Measurements from ENCODE around the gene CACNG1. TPM values are rescaled to one million over a fixed set of nuclear protein-coding genes. Genes with fewer than 3 reads are reported as not detected.

Gene CACNG1
- polyA plus RNA-seq, 1 donor (not counting 4 experiments of a cell fraction or from before 2014, with no cell fraction given), result not detected

GRCh38 chr17:67059372-67059771, 15.0 kb downstream of the CACNG1 start:
- no peak overlapping the region for H3K4me3 ChIP-seq (ENCODE audit: control insufficient read depth in 2 of 3, extremely low read depth in 1 of 3, insufficient read depth in 2 of 3, low read depth in 1 of 3, low read length in 3 of 3)
- dilution Hi-C loops (cut with MboI; ENCODE audit: extremely low pct_ligation_motif_present, low sequenced_read_pairs), result no loop called here
- TF ChIP-seq CTCF (optimal IDR thresholded peaks at IDR 0.05 in 1 of 3, IDR thresholded peaks at IDR 0.05 in 1 of 3, conservative IDR thresholded peaks at IDR 0.05 in 1 of 3; ENCODE audit: extremely low read depth in 1 of 3, insufficient read depth in 2 of 3, low read length in 3 of 3) (no peak), EZH2 (IDR thresholded peaks at IDR 0.05; ENCODE audit: low read length) (no peak)
- H3K27me3 ChIP-seq (ENCODE audit: control insufficient read depth, extremely low read depth, insufficient read depth, low read length), result no peaks in the 10 kb centered on the region
- H3K4me2 ChIP-seq (ENCODE audit: control insufficient read depth, extremely low read depth, insufficient read depth, low read depth, low read length), result no peak overlapping the region
- no peak overlapping the region for H3K9ac ChIP-seq (ENCODE audit: control insufficient read depth, extremely low read depth, insufficient read depth, low read length)
- H3K36me3 ChIP-seq (ENCODE audit: control insufficient read depth in 2 of 2, extremely low read depth in 1 of 2, insufficient read depth in 2 of 2, low read length in 2 of 2), result no peaks in the 10 kb centered on the region
- no peak overlapping the region for H3K27ac ChIP-seq (ENCODE audit: control insufficient read depth, insufficient read depth, low read length)
- H3K9me3 ChIP-seq (ENCODE audit: control insufficient read depth, low read depth, low read length), result no peaks in the 10 kb centered on the region
- H3K79me2 ChIP-seq (ENCODE audit: control insufficient read depth, insufficient read depth, low read length), result no peaks in the 10 kb centered on the region
- no peaks in the 10 kb centered on the region for H4K20me1 ChIP-seq (ENCODE audit: control insufficient read depth, extremely low read depth, insufficient read depth, low read length)
- no peak for FAIRE-seq
- no peaks in the 10 kb centered on the region for H3K4me1 ChIP-seq (ENCODE audit: control insufficient read depth, extremely low read depth, insufficient read depth, low read length)
- DNase-seq (ENCODE audit: low read depth, low spot score), result no peak
- no peaks in the 10 kb centered on the region for H3K9me1 ChIP-seq (ENCODE audit: control insufficient read depth, extremely low read depth, insufficient read depth, low read length)
- H2AFZ ChIP-seq (ENCODE audit: control insufficient read depth, low read length), result no peak overlapping the region

GRCh38 chr17:67063141-67063540, 18.8 kb downstream of the CACNG1 start:
- H3K36me3 ChIP-seq (ENCODE audit: control insufficient read depth in 2 of 2, extremely low read depth in 1 of 2, insufficient read depth in 2 of 2, low read length in 2 of 2), result no peaks in the 10 kb centered on the region
- no peaks in the 10 kb centered on the region for H3K9me1 ChIP-seq (ENCODE audit: control insufficient read depth, extremely low read depth, insufficient read depth, low read length)
- H3K4me2 ChIP-seq (ENCODE audit: control insufficient read depth, extremely low read depth, insufficient read depth, low read depth, low read length), result no peak overlapping the region
- H3K4me1 ChIP-seq (ENCODE audit: control insufficient read depth, extremely low read depth, insufficient read depth, low read length), result no peaks in the 10 kb centered on the region
- H2AFZ ChIP-seq (ENCODE audit: control insufficient read depth, low read length), result no peak overlapping the region
- dilution Hi-C loops (cut with MboI; ENCODE audit: extremely low pct_ligation_motif_present, low sequenced_read_pairs), result no loop called here
- no peaks in the 10 kb centered on the region for H3K79me2 ChIP-seq (ENCODE audit: control insufficient read depth, insufficient read depth, low read length)
- H4K20me1 ChIP-seq (ENCODE audit: control insufficient read depth, extremely low read depth, insufficient read depth, low read length), result no peaks in the 10 kb centered on the region
- DNase-seq (ENCODE audit: low read depth, low spot score) (no peak), FAIRE-seq (no peak)
- no peak overlapping the region for H3K4me3 ChIP-seq (ENCODE audit: control insufficient read depth in 2 of 3, extremely low read depth in 1 of 3, insufficient read depth in 2 of 3, low read depth in 1 of 3, low read length in 3 of 3)
- H3K9me3 ChIP-seq (ENCODE audit: control insufficient read depth, low read depth, low read length), result no peaks in the 10 kb centered on the region
- H3K27ac ChIP-seq (ENCODE audit: control insufficient read depth, insufficient read depth, low read length), result no peak overlapping the region
- no peaks in the 10 kb centered on the region for H3K27me3 ChIP-seq (ENCODE audit: control insufficient read depth, extremely low read depth, insufficient read depth, low read length)
- TF ChIP-seq CTCF (optimal IDR thresholded peaks at IDR 0.05 in 1 of 3, IDR thresholded peaks at IDR 0.05 in 1 of 3, conservative IDR thresholded peaks at IDR 0.05 in 1 of 3; ENCODE audit: extremely low read depth in 1 of 3, insufficient read depth in 2 of 3, low read length in 3 of 3) (no peak), EZH2 (IDR thresholded peaks at IDR 0.05; ENCODE audit: low read length) (no peak)
- H3K9ac ChIP-seq (ENCODE audit: control insufficient read depth, extremely low read depth, insufficient read depth, low read length), result no peak overlapping the region

All from keratinocyte (primary cell).